ELF-1 (cell line): ENCODE results near the gene MAJIN.
"Not testable (repeated sequence)": the region's sequence is repeated elsewhere in the genome, so short reads cannot be mapped to it uniquely, and the experiment has no call there.

Experiments
- DNase-seq: peaks from one replicate; pipeline ENCODE4 v3.0.0-alpha.2; 2016; ENCODE audit warnings: low read depth, low spot score

The MAJIN gene

GRCh38 chr11:64990222-64990923 is 18.5 kb upstream of the MAJIN start:
- no peak for DNase-seq

DNA sequence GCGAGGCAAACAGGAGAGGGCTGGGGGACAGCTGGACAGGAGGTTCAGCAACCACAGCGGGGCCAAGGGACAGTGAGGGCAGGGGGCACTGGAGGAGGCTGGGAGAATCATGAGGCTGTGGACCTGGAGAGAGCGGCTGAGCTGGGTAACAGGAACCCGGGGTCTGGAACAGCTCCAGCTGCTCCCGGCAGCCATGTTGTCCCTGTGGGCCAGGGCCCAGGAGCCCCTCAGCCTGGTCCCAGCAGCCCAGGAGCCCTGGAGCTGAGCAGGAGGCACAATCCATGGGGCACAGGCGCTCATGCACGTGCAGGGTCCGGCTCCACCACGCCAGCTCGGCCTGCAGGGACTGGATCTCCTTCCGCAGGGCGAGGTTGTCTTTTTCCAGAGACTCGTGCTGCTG is 17.5 kb upstream of the MAJIN start:
- DNase-seq: no peak

DNA sequence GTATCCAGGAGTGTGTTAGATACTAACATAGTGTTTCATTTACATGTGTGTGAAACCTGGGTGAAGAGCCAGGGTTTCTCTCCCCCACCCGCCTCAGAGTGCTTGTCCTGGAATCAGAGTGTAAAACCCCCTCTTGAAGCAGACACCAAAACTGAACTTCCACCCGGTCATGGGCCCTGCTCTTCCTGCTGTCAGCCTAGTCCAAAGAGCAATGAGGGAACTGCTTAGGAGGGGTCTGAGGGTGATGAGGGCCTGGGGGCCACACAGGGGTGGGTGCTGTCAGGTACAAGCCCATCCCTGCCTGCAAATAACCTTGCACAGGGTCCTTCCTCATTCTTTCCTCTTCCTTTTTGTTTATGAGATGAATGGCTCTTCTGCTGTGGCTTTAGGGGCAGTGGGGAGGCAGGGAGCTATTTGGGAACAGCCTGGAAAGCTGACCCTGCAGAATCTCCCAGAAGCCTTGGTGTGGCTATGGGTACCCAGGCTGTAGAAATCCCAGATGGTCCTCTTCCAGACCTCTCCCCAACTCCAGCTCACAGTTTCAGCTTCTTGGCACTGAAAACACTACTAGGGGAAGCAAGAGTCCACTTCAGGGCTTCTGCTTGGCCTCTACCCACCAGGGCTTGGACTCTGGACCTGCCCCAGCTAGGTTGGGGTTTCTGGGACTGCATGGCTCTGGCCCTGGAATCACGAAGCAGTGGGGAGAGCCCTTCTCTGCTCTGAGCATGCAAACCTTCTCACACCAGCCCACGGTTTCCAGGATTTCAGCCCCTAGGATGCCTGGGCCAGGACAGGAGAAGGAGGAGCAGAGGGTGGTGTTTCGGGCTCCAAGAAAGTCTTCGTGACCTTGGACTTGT is 16.3 kb upstream of the MAJIN start:
- DNase-seq: no peak

DNA sequence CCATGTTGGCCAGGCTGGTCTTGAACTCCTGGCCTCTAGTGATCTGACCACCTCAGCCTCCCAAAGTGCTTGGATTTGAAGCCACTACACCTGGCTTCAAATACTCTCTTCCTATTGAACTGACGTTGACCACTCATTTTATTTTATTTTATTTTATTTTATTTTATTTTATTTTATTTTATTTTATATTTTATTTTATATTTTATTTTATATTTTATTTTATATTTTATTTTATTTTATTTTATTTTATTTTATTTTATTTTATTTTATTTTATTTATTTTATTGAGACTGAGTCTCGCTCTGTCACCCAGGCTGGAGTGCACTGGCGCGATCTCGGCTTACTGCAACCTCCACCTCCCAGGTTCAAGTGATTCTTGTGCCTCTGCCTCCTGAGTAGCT is 11.4 kb upstream of the MAJIN start:
- not testable (repeated sequence) for DNase-seq

DNA sequence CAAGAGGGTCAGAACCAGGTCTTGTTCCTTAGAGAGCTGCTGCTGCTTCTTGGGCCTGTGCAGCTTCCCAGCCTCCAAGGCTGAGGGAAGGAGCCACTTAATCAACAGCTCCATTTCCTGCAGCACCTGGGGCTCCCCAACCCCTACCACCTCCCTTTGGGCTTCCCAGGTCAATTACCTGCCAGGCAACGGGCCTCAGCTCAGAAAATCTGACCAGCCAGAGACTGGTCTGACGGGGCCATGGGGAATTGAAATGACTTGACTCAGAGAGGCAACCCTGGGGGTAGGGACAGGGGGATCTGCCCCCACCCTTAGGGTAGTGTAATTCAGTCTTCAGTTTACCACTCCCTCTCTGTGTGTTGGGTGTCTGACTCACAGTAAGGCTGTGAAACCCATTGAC is 4.7 kb upstream of the MAJIN start:
- no peak for DNase-seq

GRCh38 chr11:64974124-64974523 is 2.2 kb upstream of the MAJIN start:
- DNase-seq: no peak

GRCh38 chr11:64970731-64971151 is 1.2 kb downstream of the MAJIN start:
- DNase-seq: no peak

GRCh38 chr11:64969209-64969608 is 2.7 kb downstream of the MAJIN start:
- DNase-seq: no peak

DNA sequence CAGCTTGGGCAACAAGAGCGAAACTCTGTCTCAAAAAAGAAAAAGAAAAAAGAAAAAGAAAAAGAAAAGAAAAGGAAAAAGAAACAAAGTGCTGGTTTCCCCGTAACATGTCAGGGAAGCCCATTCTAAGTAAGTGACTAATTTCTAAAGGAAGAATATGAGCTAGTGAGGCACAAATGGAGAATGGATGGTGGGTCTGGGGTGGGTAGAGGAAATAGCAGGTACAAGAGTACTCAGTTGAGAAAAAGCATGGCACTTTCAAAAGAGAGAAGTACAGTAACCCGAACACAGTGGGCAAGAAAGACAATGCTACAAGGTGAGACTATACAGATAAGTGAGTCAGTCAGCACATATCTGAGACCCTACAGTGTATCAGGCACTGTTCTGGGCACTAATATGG is 4.5 kb downstream of the MAJIN start:
- DNase-seq: no peak

GRCh38 chr11:64963072-64963631 is 8.8 kb downstream of the MAJIN start:
- no peak for DNase-seq

- DNase-seq: no peak
These were observed 11.2 kb downstream of the MAJIN start for GRCh38 chr11:64960719-64961118.

GRCh38 chr11:64959498-64959897 is 12.4 kb downstream of the MAJIN start:
- DNase-seq: no peak

DNA sequence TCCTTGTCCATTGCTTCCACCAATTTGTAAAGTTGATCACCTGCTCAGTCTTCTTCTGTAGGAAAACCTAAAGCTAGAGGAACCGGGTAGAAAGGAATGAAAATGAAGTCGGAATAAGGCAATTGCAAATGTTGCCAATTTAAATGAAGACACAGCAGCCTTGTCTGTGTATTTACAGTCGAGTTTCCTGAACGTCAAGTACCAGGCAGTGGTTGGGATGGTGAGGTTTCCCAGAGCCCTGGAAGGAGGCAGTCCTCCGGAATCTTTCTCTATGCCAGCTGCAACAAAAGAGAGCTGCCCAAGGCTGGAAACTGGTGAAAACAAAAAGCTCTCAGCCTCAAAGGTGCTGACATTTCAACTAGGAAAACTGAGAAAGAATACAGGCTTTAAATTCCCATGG is 17.7 kb downstream of the MAJIN start:
- DNase-seq: no peak

GRCh38 chr11:64951529-64951928 is 20.4 kb downstream of the MAJIN start:
- no peak for DNase-seq

DNA sequence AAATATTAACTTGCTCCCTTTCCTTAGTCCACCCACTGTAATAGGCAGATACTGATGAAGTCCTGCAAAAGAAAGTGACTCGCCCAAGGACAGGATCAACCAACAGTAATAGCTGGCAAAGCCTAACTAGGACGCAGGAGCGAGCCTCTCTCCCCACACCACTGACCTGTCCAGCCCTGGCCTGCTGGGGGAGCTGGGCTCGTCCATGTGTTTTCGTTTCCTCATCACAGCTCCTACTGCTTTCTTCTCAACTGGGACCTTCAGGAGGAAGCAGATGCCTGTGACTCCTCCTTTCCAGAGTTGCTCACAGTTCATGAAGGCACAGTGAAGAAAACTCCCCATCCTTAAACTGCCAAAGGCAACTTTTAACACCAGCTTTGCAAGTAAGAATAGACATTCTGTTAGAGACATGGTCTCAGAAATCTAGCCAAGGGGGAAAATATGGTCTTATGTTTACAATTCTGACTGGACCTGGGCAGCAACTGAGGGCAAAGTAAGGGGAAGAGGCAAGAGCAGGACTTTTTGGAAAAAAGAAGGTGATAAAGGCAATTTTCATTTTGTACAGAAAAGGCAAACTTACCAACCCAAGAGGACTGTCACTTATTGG is 24.6 kb downstream of the MAJIN start:
- peak; percentile 22 for DNase-seq

GRCh38 chr11:64936539-64936938 is 35.4 kb downstream of the MAJIN start:
- DNase-seq: no peak

- DNase-seq: peak; percentile 88
These were observed 36.4 kb downstream of the MAJIN start, which contains the start of gene GPHA2 for GRCh38 chr11:64935359-64936081. TSS of gene GPHA2 (minus strand) at chr11:64935893. CDS start at chr11:64935460, 433 bp downstream.

- no peak for DNase-seq
These were observed 37.1 kb downstream of the MAJIN start for GRCh38 chr11:64934682-64935358.

- DNase-seq: no peak
These were observed 37.8 kb downstream of the MAJIN start for GRCh38 chr11:64933935-64934681.
